ENCODE measurements around the gene ID2. TPM values are rescaled to one million over a fixed set of nuclear protein-coding genes. Genes with fewer than 3 reads are reported as not detected.

ID2 gene
- total RNA-seq, 1 donor from 2014 or later: 133 TPM

DNA sequence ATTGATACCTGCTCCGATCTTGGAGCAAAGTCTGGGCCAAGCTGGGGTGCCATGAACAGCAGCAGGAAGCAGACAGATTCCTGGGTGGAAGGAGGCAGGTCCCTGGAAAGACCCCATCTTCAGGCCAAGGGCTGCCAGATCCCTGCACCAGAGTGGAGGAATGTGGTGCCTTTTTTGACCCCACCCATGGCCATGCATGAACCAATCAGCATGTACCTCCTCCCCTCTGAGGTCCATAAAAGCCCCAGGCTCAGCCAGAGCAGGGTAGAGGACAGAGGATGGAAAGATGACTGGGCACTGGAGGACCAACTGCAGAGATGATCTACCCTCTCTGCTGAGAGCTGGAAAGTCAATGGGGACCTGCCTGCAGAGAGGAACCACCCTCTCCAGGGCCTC is 34.4 kb upstream of the ID2 start:
- DNase-seq (ENCODE audit: low spot score): no peak

DNA sequence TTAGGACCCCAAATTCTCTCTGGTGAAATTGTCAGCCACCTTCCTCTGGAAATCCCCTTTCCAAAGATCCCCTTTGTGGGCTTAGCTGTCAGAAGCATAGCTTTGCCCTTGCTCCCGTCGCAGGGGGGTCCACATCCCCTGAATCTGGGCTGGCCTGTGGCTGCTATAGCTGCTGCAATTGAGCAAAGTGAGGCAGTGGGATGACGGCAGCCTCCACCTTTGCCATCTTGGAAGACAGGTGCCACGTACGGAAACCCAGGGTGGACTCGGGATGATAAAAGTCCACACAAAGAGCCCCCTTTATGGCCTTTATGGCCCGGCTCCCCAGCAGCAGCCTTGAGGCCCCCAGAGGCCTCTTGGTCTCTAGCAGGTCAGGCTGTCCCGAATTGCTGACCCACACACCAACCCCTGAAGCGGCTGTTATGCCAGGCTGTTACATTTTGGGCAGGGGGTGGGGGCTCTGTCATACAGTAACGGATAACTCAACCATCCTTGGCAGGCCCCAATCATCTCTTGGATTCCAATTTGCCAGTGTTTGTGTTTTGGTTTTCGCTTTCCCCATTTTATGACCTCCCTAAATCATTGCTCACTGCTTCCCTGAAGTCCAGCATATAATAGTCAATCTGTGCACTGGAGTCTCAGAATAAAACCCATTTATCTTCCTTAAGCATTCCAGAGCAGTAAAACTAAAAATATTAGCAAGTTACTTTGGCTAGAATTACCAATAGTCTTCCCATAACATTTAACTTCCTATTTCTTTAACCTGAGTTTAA is 33.2 kb upstream of the ID2 start:
- no peak for DNase-seq (ENCODE audit: low spot score)

DNA sequence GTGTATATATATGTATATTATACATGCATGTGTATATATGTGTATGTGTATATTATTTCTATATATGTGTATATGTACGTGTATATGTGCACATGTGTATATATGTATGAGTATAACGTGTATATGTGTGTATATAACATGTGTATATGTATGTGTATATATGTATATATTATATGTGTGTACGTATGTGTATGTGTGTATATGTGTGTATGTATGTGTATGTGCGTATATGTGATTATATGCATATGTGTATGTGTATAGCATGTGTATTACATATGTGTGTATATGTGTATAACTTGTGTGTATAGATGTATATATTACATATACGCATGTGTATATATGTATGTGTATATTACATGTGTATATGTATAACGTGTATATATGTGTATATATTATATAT is 32.1 kb upstream of the ID2 start:
- no peak for DNase-seq (ENCODE audit: low spot score)

DNA sequence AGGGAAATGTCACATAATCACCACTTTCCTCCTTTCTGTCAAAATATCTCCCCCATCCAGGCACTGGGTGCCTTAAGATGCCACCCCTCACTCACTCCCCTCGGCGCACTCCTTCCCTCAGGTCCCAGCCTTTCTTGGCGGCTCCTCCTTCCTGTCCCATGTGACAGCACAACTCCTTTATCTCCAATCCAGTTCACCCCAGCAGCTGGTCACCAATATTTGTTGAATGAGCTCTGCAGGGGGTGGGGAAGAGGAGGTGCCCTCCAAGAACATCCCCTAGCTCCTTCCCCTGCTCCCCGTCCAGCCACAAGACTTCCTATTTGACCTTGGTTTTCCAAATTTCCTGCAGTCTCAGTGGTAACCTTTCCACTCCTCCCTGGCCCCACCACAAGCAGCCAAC is 31.6 kb upstream of the ID2 start:
- DNase-seq (ENCODE audit: low spot score): no peak

DNA sequence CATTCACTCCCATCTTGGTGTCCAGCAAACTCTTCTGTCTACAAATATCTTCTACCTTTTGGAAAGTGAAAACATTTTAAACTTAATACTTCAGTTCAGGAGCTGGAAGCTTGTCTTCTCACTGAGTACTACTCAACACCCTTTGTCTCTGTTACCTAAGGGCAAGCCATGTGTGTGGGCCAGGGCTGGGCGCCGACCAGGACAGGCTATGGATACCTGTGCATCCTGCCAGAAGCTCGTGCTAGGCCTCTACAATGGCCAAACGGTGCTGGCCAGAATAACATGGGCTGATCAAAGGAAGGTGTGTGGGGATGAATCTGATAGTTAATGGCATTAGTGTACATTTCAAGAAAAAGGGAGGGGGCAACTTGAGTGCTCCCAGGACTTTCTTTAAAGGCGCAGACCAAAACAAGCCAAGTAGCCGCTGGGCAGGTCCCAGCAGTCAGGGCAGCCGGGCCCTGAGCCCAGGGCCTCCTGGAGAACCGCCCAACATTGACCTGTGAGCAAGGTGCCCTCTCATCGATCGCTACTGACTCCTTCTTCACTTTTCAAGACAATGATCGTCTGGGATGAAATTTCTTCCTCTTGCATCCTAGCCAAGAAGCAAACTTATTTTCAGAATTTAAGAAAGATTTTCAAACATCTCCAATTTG is 29.0 kb upstream of the ID2 start:
- DNase-seq (ENCODE audit: low spot score): no peak

DNA sequence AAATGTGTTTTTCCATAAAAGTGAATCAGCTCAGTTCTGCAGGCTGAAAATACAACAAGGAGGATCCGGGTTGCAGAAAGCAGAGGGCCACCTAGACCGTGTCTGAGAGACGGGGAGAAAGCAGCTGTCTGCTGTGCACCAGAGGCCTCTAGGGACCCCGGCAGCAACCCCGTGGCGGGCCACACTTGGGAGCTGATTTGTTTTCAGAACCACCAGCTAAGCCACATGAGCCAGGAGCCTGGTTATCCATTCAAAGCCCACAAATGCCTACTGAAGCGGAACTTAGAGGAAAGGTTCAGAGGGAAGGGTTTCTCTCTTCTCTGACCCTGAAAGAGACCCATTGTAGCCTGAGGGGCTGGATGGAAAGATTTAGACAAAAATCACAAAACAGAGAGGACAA is 28.4 kb upstream of the ID2 start:
- DNase-seq (ENCODE audit: low spot score): no peak

DNA sequence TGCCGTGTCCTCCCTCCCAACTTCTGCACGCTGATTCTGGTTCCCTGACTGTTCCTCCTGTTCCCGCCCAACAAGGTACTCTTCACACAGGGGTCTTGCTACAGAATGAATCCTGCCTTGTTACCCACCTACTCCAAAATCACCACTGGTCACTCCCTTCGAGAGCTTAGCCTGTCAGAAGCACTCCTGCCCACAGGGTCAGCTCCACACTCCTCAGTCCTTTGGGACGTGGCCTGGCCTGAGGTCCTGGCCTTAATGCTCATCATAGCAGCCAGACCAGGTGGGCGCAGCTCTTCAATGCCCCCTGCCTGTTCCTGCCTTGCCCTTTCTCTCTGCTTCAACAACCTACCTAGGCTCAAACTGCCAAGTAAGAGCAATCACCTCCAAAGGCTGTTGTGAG is 27.8 kb upstream of the ID2 start:
- no peak for DNase-seq (ENCODE audit: low spot score)

DNA sequence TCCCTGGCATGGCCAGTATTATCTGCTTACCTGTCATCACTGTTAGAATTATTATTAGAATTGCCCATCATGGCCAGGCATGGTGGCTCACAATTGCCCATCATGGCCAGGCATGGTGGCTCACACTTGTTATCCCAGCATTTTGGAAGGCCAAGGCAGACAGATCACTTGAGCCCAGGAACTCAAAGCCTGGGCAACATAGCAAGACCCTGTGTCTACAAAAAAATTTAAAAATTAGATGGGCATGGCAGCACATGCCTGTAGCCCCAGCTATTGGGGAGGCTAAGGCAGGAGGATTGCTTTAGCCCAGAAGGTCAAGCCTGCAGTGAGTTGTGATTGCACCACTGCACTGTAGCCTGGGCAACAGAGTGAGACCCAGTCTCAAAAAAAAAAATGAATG is 27.4 kb upstream of the ID2 start:
- no peak for DNase-seq (ENCODE audit: low spot score)

DNA sequence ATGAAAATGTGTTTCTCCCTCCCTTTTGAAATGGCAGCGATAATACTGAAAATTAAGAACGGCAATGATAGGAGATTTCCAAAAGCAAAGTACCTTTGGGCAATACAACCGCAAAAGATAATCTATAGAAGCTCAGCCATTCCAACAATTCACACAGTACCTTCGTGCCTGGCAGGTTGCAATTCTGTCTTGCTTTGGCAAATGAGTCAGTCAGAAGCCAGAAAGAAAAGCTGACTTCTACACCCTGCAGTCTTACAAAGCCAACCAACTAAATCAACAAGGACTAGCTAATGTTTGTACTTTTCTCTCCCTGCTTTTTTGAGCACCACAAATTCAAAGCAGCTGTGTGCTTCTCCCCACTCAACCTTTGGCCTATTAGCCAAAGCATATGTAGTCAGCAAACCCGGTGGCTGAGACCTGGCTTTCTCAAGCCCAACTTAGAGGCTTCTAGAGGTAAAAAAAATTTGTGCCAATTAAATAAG is 25.7 kb upstream of the ID2 start:
- DNase-seq (ENCODE audit: low spot score): no peak

DNA sequence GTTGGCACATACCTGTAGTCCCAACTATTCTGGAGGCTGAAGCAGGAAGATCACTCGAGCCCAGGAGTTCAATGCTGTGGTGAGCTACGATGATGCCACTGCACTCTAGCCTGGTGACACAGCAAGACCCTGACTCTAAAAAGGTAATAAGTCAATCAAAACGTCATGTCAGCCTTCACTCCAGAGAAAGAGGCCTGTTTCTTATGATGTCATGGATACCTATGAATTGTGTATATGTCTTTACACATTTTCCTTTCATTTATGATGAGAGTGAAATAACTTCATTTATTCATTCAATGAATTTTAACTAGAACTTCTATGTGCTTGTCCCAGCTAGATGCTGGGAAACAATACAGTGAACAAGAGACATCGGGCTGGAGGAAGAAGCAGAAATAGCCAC is 25.0 kb upstream of the ID2 start:
- no peak for DNase-seq (ENCODE audit: low spot score)

DNA sequence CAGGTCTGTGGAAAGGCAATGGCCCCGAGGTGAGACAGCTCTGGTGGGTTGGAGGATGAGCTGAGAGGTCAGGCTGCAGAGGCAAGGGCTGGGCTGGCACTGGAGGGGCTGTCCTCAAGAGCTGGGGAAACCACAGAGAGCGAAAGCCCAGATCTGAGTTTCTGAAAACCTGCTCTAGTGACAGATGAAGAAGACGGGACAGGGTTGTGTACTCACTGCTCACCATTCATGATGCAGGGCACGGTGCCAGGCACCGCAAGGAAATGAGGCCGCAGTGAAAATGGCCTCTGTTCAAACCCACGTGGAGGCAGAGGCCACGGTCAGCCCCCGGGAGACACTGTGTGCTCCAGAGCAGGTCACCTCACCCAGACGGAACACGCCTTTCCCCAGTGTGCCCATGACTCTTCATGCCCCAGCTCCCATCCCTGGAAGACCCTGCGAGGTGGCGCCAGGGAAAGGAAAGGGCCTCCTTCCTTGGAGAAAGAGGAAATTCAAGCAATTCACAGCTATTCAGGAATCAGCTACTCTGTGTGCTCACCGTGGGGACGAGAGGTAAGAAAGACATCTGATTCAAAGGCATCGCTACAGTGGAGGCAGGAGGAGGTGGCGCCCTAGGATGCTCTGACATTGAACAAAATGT is 24.3 kb upstream of the ID2 start:
- DNase-seq (ENCODE audit: low spot score): no peak

DNA sequence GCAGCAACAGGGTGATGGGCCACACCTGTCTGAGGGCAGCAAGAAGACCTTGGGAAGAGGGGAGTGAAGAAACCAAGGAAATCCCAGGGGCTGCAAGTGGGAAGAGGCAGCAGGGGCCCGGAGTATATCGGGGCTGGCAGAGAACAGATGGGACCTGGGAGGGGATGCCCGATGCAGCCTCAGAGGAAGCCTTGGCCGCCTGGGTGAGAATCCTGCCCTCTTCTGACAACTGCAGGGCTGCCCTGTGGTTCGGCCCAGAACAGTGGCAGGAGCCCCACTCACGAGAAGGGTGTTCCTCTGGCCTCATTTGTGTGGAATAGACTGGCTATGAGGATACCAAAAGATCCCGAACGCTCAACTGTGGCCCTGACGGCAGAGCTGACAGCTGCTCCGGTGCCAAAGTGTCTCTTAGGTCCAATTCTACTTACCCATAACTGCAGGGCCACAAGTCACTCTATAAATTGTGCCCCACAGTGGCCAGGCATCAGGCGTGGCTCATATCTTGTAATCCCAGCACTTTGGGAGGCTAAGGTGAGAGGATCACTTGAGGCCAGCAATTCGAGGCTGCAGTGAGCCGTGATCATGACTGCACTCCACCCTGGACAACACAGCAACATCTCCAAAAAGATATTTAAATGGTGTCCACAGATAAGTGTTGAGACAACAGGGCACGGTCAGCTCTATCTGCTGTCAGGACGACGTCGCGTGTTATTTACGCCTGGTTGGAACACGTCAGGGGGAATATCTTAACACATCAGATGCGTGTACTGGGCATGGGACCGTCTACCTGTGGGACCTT is 23.6 kb upstream of the ID2 start:
- no peak for DNase-seq (ENCODE audit: low spot score)

DNA sequence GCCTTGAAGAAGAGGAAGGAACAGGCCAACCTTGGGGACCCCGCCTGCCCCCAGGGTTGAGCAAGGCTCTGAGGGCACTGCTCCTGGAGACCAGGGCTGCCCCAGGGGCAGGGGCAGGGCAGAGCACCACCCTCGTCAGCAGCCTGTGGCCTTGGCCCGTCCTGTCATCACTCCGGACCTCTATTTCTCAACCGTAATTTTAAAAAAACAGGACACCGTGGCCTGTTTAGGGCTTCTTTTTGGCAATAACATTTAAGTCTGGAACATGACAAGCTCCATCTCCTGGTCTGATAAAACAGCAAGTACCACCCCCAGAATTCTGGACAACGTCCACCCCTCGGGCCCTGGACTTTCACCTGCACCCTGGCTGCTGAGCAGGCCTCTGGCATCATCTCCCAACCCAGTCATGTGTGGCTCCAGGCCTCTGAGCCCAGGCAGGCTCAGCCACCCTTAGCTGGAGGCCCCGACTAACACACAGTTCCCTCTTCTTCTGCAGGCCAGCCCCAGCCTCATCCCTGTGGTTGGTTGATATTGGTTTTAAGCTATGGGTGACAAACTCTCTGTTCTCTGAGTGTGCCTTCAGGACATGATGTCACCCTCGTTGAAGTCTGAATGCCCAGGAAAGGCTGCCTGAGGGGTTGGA is 22.6 kb upstream of the ID2 start:
- no peak for DNase-seq (ENCODE audit: low spot score)

DNA sequence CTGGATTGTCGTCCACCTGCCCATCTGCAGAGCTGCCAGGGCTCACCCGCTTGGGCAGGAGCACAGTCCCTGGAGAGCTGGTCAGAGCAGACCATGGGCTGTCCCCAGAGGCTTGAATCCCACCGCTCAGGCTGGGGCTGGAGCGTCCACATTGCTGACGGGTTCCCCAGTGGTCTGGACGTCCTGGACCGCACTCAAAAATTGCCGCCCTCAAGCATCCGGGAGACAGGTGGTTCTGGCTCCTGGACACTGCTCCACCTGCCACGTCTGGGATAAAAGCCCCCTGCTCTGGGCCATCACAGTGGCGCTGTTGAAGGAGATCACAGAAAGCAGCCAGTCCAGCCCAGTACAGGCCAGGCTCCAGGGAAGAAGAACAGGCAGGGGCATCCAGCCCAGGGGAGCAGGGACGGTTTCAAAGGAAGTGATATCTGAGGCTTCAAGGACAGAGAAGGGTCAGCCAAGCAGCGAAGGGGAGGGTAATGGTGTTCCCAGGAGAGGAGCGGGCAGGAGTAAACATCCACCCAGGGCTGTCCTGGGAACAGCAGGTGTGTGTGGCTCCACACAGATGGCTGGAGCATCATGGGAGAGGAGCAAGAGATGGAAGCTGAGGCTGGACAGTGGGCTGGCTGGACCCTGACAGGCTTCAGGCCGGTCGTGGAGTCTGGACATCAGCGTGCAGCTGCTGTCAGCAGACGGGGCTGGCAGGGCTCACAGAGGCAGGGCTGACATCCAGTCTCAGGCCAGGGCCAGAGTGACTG is 21.9 kb upstream of the ID2 start:
- no peak for DNase-seq (ENCODE audit: low spot score)

DNA sequence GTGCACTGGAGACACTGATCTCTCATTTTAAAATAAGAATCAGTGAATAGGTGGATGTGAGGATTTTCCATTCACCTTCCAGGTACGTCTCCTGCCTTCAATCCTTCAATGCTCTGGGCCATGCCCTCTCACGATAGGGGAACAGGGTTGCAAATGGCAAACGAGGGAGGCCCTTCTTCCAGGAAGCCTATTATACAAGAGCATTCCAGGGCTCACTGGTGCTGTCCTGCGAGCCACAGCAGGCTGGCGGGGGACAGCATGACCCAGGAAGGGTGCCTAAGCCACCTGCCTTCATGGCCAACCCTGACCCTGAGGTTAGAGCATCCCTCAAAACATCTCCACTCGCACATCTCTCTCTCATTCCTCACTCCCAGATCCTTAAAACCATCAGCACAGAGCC is 20.6 kb upstream of the ID2 start:
- DNase-seq (ENCODE audit: low spot score): no peak

DNA sequence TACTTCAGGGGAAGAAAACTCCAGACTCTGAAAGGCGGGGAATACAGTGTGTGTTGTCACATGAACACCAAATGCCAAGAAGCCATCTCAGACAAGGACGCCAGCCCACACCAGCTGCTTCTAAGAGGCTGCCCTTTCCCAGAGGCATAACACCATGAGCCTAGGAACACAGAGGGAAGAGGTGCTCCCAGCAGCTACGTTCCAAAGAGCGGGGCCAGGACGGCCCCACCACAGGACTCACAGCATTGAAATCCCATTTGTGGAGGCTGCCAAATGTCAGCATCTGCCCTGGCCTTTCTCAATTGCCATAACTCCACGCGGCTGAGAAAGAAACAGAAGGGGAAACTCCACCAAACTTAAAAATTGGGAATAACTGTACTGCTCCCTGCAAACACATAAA is 20.1 kb upstream of the ID2 start:
- DNase-seq (ENCODE audit: low spot score): peak; percentile 77

DNA sequence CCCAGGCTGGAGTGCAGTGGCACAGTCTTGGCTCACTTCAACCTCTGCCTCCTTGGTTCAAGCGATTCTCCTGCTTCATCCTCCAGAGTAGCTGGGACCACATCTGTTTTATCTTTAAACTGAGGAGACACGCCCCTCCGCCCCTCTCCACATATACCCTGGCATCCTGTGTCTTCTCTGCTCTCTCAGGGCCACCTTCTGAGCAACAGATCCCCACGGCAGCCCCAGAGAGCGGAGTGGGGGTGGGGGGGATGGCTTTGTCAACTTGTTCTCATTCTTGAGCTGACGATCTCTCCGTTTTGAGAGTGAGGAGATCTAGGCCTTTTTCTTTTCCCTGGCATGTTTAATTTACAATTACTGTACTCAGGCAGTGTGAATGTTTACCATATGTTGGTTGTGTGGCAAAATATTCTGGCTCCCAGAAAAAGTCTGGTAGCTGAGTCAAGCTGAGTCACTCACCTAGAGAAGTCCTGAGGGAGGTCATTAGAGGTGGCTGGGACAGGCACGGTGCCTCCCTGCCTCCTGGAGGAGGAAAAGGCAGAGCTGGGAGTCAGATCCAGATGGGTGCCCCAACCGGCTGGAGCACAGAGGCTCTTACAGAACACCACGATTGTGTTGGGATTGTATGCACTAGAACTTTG is 19.5 kb upstream of the ID2 start:
- peak; percentile 23 for DNase-seq (ENCODE audit: low spot score)

DNA sequence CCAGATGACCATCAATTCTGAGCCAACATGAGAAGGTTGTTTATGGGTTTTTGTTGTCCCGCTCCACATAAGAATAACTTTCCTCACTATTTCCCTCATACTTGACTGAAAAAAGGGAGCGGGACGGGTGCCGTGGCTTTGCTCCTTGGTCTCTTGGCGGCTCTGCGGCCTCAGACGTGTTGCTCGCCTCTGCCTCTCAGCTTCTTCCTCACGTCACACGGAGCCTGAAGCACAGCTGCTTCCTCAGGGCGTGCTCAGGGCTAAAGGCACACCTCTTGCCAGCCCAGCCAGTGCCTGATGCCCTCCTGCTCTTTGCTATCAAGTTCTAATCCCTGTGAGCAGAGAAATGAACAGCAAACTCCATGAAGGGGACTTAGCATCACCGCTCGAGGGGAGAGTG is 17.9 kb upstream of the ID2 start:
- no peak for DNase-seq (ENCODE audit: low spot score)

DNA sequence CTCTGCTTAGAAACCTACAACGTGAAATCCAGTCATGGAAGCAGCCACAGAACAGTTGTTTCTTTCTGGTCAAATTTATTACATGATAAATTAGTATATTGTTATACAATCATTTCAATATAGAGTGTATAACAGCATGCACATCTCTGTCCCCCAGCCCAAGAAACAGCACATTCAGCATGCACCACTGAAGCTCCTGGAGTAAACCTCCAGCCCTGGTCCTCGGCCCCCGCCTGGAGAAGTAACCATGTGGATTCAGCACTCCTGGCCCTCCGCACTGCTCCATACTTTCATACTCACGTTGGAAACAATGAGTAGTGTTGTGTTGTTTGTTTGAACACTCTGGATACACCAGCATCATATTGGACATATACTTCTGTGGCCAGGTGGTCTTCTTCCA is 15.3 kb upstream of the ID2 start:
- no peak for DNase-seq (ENCODE audit: low spot score)

DNA sequence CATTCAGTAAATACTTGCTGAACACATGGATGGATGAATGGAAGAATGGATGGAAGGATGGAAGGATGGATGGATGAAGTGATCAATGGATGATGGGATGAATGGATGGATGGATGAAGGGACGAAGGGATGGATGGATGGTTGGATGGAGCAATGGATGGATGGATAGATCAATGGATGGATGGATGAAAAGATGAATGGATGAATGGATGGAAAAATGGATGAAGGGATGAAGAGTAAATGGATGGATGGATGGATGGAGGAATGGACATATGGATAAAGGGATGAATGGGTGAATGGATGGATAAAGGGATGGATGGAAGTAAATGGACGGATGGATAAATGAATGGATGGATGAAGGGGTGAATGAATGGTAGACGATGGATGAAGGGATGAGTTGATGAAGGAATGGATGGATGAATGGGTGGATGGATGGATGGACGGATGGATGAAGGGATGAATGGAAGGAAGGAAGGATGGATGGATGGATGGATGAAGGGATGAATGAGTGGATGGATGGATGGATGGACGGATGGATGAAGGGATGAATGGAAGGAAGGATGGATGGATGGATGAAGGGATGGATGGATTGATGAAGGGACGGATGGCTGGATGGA is 13.9 kb upstream of the ID2 start:
- no peak for DNase-seq (ENCODE audit: low spot score)
